ENCODE results near the gene CHD9. TPM values are rescaled to one million over a fixed set of nuclear protein-coding genes. Genes with fewer than 3 reads are reported as not detected.

Gene CHD9
- total RNA-seq, 2 donors from 2014 or later: 39.2 to 66.1 TPM

- H3K27ac ChIP-seq: peak overlapping the region; percentile 13
- peak; percentile 85 for DNase-seq
- H3K4me1 ChIP-seq: no peaks in the 10 kb centered on the region
- intact Hi-C loops (cut with DNase I): no loop called here
- no peaks in the 10 kb centered on the region for H3K9me3 ChIP-seq
- TF ChIP-seq CTCF (IDR thresholded peaks at IDR 0.05): no peak
- no peak overlapping the region for H3K4me3 ChIP-seq
- no peaks in the 10 kb centered on the region for H3K36me3 ChIP-seq
- H3K9ac ChIP-seq (ENCODE audit: low read depth in 2 of 2, low read length in 2 of 2): peak overlapping the region in 1 of 2 donors; percentile 79
- no peaks in the 10 kb centered on the region for H3K27me3 ChIP-seq
Observed at GRCh38 chr16:53061701-53062159, 6.9 kb downstream of the CHD9 start.

- no peaks in the 10 kb centered on the region for H3K36me3 ChIP-seq
- no peak overlapping the region for H3K4me3 ChIP-seq
- H3K9me3 ChIP-seq: no peaks in the 10 kb centered on the region
- H3K4me1 ChIP-seq: no peaks in the 10 kb centered on the region
- H3K9ac ChIP-seq (ENCODE audit: low read depth in 2 of 2, low read length in 2 of 2): no peak overlapping the region
- no peak overlapping the region for H3K27ac ChIP-seq
- no peak for DNase-seq
- no peak for TF ChIP-seq CTCF (IDR thresholded peaks at IDR 0.05)
- intact Hi-C loops (cut with DNase I): no loop called here
- no peaks in the 10 kb centered on the region for H3K27me3 ChIP-seq
Observed at GRCh38 chr16:53064081-53064578, 9.3 kb downstream of the CHD9 start.

GRCh38 chr16:53065461-53066061 lies 10.8 kb downstream of the CHD9 start:
- Histone ChIP-seq H3K4me3 (no peak overlapping the region), H3K27ac (no peak overlapping the region), H3K9me3 (no peaks in the 10 kb centered on the region), H3K27me3 (no peaks in the 10 kb centered on the region), H3K36me3 (no peaks in the 10 kb centered on the region), H3K9ac (ENCODE audit: low read depth in 2 of 2, low read length in 2 of 2) (no peak overlapping the region), H3K4me1 (no peaks in the 10 kb centered on the region)
- DNase-seq: no peak
- intact Hi-C loops (cut with DNase I): no loop called here
- TF ChIP-seq CTCF (IDR thresholded peaks at IDR 0.05): no peak

GRCh38 chr16:53067675-53068074 lies 12.9 kb downstream of the CHD9 start:
- Histone ChIP-seq H3K4me3 (no peak overlapping the region), H3K9ac (ENCODE audit: low read depth in 2 of 2, low read length in 2 of 2) (no peak overlapping the region), H3K27ac (no peak overlapping the region), H3K27me3 (no peaks in the 10 kb centered on the region), H3K4me1 (no peaks in the 10 kb centered on the region), H3K36me3 (no peaks in the 10 kb centered on the region), H3K9me3 (no peaks in the 10 kb centered on the region)
- intact Hi-C loops (cut with DNase I): no loop called here
- no peak for TF ChIP-seq CTCF (IDR thresholded peaks at IDR 0.05)
- DNase-seq: no peak

GRCh38 chr16:53068423-53068833 lies 13.6 kb downstream of the CHD9 start:
- no peak overlapping the region for H3K9ac ChIP-seq (ENCODE audit: low read depth in 2 of 2, low read length in 2 of 2)
- no peak overlapping the region for H3K4me3 ChIP-seq
- no peaks in the 10 kb centered on the region for H3K27me3 ChIP-seq
- no peak for TF ChIP-seq CTCF (IDR thresholded peaks at IDR 0.05)
- H3K36me3 ChIP-seq: no peaks in the 10 kb centered on the region
- DNase-seq: no peak
- H3K27ac ChIP-seq: no peak overlapping the region
- intact Hi-C loops (cut with DNase I): no loop called here
- no peaks in the 10 kb centered on the region for H3K4me1 ChIP-seq
- no peaks in the 10 kb centered on the region for H3K9me3 ChIP-seq
